SHP77 (cell line): ENCODE results near the gene TOE1.
"Not testable (repeated sequence)": the region's sequence is repeated elsewhere in the genome, so short reads cannot be mapped to it uniquely, and the experiment has no call there.

Experiments
- DNase-seq, 2 experiments: peaks; one replicate each; lab custom pipeline; 2025; lab: John Stamatoyannopoulos, UW

The TOE1 gene

DNA sequence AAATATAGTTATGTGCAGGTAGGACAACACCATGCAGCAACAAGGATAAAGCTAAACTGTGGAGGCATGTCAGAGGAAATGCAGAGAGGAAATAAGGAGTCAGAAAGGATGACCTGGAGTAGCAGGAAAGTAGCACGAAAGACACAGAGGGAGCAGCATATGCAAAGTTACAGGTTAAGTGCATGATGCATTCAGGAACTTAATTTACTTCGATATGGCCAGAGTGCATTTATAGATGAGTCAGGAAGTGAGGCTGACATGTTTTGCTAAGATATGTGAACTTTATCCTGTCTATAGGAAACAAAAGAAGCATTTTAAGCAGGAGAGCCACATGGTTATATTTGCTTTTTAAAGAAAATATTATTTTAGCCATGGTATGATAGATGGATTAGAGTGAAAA, 15.7 kb downstream of the TOE1 start:
- DNase-seq = no peak

GRCh38 chr1:45356186-45356585, 16.2 kb downstream of the TOE1 start:
- DNase-seq = peak in 1 of 2 experiments; percentile 6

DNA sequence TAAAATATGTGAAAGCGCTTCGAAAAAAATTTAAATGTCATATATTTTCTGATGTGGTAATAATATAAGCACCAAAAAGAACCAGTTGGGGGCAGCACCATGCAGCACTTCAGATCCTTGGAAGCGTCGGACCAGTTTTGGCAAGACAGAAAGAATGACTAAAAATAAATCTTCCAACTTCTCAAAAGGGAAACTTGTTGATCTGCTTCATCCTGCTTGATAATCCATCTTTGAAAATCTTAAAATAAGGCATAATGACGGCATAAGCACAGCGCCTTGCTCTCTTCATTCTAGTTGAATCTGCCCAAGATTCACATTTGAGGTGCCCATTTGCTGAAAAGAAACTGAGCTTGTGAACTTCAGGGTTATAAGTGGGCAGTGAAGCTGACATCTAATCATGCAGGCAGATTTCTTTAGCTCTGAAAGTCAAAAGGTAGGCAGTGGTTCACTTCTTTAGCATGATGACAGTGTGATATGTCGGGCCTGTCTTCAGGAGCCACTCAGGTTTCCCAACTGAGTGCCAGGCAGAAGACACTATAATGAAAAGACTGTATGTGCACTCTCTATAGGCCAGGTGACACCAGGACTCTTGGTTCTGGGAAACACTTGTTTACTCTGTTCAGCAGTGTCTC, 20.0 kb downstream of the TOE1 start:
- DNase-seq = peak; percentile 23 to 51

DNA sequence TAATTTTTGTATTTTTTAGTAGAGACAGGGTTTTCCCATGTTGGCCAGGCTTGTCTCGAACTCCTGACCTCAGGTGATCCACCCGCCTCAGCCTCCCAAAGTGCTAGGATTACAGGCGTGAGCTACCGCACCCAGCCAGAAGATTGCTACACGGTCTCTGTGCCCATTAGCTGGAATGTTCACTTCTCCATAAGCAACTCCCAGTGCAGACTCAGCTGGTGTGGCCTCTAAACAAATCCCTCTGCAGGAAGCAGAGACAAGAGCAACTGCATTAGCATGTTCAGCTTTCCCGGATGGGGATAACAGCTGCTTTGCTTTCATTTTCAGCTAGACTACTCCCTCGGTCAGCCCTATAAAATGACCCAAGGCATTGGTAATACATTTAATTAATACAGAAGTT, 21.0 kb downstream of the TOE1 start:
- peak; percentile 67 to 84 for DNase-seq

DNA sequence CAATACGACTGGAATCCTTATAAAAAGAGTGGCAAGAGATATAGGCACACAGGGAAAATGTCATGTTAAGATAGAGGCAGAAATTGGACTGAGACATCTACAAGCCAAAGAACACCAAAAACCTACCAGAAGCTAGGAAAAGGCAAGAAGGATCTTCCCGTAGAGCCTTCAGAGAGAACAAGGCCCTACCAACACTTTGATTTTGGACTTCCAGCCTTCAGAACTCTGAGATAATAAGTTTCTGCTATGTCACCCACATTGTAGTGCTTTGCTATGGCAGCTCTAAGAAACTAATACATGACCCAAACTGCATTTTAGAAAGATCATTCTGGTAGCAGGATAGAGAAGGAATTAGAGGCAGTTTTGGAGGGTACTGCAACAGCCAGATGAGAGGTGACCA, 24.3 kb downstream of the TOE1 start:
- DNase-seq = no peak

DNA sequence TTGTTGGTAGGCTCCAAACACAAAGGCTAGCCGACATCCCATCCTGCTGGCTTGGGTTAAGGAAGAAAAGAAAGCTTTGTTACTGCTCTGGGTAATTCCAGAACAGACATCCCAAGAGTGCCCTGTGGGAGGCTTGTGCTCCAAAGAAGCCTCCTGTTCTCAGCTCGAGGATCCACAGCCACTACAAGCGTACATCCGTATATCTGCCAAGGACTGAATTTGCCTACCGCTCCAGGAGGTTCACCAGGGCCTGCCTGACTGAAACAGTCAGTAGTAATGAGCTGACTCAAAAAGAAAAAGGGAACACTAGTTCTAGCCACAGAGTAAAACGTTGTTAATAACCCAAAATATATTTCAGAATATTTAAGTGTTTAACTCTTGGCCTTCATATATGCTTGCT, 25.1 kb downstream of the TOE1 start:
- no peak for DNase-seq

GRCh38 chr1:45370575-45370974, 30.6 kb downstream of the TOE1 start:
- no peak for DNase-seq

DNA sequence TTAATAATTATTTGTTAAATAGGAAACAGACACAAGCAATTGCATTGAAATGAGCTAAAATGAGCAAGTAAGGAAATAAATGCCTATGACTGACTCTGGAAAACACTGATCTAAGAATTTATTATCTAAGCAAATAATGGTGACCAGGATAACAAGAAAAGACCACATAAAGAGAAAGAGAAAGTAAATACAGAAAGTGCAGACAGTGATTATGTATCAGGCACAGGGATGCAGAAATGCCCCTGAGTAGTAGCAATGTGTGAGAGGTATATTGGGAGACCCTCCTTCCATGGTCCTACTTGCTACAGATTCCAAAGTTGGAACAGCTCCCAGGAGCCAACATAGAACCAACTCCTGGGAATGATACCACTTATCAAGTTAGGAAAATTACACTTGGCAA, 33.6 kb downstream of the TOE1 start:
- no peak for DNase-seq

- DNase-seq = no peak
Observed at GRCh38 chr1:45375104-45376090, 35.4 kb downstream of the TOE1 start.

GRCh38 chr1:45378184-45378583, 38.2 kb downstream of the TOE1 start:
- no peak for DNase-seq

DNA sequence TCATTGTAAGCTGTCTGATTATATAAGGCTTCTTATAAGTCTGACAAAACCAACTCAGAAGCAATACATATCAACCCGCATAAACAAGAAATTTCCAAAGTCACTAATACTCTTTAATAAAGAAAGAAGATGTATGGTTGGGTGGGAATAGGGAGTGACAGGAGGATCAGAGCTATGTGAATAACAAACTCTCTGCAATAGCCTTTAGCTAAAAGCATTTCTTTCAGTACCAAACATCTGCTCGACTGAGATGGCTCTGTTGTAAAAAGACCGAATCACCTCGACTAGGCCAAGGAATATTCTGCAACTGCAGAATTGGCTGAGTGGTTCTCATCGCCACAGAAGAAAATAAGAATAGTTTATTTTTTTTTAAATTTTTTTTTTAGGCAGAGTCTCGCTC, 39.6 kb downstream of the TOE1 start:
- no peak for DNase-seq

DNA sequence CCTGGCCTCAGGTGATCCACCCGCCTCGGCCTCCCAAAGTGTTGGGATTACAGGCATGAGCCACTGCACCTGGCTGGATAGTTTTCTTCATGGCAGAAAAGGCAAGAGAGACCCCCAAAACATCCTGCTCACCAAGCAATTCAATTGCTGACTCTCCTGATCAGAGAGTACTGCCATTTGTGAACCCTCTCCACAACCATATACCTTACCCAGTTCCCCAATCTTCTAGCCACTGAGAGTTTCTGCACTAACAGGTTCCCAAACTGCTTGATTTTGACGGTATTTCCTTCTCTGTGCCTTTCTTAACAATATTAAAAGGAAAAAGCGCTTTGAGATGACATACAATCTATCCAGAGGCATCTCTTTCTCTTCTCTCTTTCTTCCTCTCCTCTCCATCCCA, 40.2 kb downstream of the TOE1 start:
- no peak for DNase-seq

DNA sequence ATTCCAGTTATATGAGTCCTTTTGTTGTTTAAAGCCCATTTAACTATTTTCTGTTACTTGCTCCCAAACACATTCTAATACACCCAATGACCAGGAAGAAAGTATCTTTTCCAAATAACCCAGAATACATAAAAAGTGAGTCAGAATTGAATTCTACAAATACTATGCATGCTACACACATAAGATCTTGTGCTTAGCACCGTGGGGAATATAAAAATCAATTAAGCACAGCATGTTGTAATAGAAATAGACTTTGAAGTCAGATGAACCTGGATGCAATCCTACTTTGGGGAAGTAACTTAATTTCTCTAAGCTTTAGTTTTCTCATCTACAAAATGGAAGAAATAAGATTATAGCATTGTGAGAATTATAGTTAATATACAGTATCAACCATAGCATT, 40.8 kb downstream of the TOE1 start:
- DNase-seq = no peak

DNA sequence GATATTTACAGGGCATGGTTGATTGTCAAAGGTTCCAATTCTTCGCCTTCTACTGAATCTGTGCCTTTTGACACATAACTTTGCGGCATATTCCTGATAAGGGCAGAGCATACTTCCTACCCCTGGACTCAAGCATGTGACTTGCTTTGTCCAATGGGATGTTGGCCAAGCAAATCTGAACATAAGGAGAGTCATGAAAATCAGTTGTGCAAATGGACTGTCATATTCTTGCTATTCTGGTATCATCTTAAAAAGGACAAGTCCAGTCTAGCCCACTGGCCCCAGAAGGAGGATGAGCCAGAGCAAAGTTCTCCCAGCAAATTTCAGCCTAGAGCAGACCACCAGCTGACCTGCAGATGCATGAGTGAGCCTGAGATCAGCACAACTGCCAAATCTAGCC, 41.3 kb downstream of the TOE1 start:
- no peak for DNase-seq

GRCh38 chr1:45383191-45383590, 43.2 kb downstream of the TOE1 start:
- no peak for DNase-seq

- DNase-seq = not testable (repeated sequence)
Observed at GRCh38 chr1:45384213-45384612, 44.2 kb downstream of the TOE1 start.

DNA sequence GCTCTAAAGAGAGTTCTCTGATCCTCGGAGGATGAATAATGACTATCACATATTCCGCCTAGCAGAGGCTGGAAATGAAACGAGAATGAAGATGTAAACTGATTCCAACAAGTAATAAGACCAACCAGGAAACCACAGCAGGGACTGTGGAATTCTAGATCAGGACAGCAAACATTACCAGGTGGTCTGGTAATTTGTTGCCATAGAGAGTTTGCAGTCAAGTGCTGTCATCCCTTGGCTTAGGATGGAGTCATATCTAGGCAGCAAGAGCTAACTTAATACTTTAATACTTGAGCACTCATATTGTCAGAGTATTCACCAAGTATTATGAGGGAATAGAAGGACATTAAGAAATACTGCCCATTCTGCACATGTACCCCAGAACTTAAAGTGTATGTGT, 45.3 kb downstream of the TOE1 start:
- peak; percentile 2 to 44 for DNase-seq

- DNase-seq = no peak
Observed at GRCh38 chr1:45386219-45386618, 46.2 kb downstream of the TOE1 start.
